ENCODE measurements around the gene DUSP6.

Gene DUSP6

DNA sequence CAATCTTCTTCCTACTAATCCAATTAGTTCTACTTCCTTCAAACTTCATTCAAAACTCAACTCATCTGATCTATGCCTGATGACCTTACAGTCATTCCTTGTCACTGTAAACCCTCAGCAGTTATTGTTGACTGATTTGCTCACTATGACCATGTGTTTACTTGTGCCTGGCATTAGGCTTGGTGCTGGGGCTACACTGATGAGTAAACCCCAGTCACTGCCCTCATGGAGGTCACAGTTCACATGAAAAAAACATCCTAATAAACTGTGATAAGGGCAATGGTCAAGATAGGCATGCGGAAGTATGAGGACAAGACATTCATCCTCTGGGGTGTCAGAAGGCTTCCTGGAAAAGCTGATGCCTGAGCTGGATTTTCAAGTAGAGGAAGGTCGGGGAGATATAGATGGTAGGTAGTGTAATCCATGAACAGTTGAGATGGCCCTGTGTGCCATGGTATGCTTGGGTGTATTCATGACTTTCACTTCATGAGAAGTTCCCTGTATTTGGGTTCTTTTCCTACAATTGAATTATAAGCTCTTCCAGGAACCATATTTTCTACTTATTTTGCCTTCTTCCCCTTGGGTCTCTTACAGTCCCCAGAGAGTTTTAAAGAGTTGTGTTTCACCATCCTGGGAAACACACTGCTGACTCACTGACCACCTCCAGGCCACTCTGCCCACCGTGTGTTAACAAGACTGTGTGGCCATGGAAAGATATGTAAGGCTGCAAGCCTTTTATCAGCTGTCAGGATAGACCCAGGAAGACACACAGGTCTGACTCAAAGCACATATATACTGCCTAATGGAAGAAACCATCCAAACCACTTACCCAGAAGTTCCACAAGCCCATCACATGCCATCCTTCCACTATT lies 38.7 kb upstream of the DUSP6 start:
- TF ChIP-seq, protein P1, sequence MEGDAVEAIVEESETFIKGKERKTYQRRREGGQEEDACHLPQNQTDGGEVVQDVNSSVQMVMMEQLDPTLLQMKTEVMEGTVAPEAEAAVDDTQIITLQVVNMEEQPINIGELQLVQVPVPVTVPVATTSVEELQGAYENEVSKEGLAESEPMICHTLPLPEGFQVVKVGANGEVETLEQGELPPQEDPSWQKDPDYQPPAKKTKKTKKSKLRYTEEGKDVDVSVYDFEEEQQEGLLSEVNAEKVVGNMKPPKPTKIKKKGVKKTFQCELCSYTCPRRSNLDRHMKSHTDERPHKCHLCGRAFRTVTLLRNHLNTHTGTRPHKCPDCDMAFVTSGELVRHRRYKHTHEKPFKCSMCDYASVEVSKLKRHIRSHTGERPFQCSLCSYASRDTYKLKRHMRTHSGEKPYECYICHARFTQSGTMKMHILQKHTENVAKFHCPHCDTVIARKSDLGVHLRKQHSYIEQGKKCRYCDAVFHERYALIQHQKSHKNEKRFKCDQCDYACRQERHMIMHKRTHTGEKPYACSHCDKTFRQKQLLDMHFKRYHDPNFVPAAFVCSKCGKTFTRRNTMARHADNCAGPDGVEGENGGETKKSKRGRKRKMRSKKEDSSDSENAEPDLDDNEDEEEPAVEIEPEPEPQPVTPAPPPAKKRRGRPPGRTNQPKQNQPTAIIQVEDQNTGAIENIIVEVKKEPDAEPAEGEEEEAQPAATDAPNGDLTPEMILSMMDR (IDR thresholded peaks at IDR 0.05), result no peak

DNA sequence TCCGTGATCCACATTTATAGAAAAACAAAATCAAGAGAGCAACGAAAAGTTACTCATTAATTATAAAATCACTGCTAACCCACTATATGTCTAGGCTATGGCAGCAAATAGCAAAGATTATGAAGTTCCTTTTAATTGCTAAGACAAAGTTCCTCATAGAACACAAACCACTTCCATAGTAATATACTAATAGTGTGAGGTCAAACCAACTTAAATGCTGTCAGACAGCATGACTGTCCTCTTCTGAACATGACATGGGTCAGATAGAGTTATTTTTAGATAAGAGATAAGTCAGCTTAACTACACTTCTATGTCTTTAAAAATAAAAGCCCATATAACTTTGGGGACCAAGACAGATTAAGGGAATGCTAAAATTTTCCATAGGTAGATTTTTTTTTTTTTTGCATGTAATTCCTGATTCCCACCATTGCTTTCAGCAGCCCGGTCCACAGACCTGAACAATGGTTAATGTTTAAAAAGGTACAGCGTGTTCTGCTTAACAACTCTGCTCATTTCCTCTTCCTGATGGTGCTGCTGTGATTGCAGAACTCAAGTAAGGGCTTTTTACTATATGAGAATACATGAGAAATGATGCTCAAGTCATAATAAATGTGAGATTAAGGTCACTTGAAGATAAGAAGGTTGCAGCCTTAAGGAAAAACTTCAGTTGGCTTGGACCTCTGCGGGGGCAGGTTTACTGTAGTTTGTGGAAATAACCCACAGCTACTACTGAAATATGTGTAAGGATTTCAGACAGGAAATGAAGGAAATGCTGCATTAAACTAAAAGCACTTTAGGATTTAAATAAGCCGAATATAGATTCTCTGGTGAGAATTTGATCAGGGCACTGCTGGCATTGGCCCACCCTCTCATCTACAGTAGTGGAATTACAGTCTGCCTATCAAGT lies 37.7 kb upstream of the DUSP6 start:
- TF ChIP-seq, protein P1 (IDR thresholded peaks at IDR 0.05), result no peak

DNA sequence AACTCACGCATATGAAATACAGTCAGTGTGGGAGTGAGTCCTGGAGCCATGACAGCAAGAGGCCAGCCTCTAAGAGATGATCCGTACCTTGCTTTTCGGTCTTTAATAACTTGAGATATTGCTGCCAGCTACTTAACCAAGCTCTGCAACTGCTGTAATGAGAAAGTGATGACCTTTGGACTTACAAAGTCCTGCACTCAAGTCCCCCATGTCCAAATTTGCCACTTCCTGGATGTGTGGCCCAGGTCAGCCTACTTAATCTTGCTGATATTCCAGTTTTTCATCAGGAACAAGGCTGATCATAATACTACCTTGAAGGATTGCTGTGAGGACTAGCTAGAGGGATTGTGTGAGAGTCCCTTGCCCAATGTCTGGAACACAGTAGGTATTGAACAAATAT lies 33.8 kb upstream of the DUSP6 start:
- TF ChIP-seq, protein P1 (IDR thresholded peaks at IDR 0.05), result no peak

DNA sequence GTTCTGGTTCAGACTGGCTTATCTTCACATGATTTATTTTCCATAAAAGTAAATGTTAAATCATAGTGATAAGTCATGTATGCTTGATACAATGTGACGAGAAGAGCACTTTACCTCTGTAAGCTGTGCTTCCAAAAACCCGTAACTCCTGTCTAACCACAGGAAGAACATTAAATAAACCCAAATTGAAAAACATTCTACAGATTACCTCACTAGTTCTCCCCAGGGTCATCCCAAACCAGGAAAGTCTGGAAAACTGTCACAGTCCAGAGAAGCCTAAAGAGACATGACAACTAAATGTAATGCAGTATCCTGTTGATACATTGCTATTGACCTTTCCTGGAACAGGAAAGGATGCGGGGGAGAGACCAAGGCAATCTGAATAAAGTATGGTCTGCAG lies 32.5 kb upstream of the DUSP6 start:
- TF ChIP-seq, protein P1 (IDR thresholded peaks at IDR 0.05), result no peak

DNA sequence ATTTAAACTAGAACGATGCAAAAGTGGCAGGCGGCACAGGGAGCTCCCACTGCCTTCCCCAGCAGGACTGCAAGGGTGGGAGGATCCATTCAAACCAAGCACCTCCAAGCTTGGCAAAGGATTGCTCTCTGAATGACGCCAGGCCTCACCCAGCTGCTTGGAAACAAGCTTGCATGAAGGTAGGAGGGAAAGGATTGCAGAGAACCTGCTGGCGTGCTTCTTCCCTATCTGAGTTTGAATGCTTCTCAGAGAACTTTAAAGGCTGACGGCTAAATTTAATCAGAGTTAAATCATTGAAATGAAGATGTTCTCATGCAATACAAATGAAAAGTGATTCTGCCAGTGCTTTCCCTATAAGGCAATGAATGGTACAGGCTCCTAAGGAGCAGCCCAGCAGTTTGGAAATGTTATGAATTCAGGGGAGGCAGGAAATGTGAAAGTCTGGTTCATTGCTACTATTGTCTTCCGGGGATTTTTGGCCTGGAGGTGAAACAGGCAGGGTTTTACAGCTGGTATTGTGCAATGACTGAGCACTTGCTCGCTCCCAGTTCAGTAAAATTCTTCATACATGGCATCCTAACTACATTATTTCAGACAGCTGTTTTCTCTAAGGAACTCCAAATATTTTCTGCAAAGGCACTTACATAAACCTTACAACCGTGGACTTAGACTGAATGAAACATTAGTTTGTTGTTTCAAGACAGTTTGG lies 31.9 kb upstream of the DUSP6 start:
- TF ChIP-seq, protein P1 (IDR thresholded peaks at IDR 0.05), result no peak

DNA sequence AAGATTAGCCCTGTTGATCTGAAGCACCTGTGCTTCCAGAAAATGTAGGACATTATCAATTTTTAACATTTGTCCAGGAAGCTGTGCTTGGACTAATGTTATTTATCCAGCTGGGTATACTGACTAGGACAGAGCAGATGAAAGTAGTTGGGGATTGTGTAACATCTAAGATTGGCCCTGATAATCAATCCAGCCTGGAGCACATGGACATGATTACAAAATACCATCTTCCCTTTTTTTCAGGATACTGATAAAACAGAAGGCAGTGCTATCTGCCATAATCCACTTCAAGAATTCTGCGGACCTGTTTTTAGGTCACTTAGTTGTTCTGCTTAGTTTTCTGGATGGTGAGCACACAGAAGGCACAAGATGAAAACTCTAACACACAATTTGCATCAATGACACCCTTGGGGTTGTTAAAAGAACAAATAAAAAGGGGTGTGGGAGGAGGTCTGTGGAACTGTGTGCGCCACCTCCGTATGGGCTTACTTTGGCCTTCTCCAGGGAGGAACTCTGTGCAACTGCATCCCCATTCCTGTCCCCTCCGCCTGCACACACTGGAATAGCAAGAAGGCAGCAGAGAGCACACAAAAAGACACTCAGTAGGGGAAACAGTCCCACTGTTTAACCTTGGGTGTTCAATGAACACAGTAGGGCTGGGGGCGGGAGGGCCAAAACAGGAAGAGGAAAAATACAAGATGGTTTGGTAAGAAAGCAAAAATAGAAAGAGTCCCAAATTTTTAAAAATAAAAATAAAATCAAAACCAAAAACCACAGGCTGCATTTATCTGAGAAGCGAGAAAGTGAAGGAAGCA lies 31.1 kb upstream of the DUSP6 start:
- TF ChIP-seq, protein P1 (IDR thresholded peaks at IDR 0.05), result no peak

All from LNCAP (cell line).